Endodermal cell (in vitro differentiated cells): ENCODE results near the gene ANKK1. TPM values are rescaled to one million over a fixed set of nuclear protein-coding genes. Genes with fewer than 3 reads are reported as not detected.

Experiments used
- DNase-seq: peaks from one replicate; pipeline ENCODE4 v3.0.0-alpha.2; 2017
- H3K27ac ChIP-seq: 2 replicates; pipeline ENCODE4 v1.5.1; 2013; ENCODE audit warnings: mild to moderate bottlenecking, low read depth, low read length, moderate library complexity
- H3K27me3 ChIP-seq: 2 replicates; pipeline ENCODE4 v1.6.1; 2013; ENCODE audit warnings: mild to moderate bottlenecking, low read length, moderate library complexity; ENCODE audit not compliant: insufficient read depth, control insufficient read depth, poor library complexity, severe bottlenecking
- H3K36me3 ChIP-seq: 2 replicates; pipeline ENCODE4 v1.7.0; 2013; ENCODE audit warnings: mild to moderate bottlenecking, low read length, moderate library complexity; ENCODE audit not compliant: control insufficient read depth, insufficient read depth
- H3K4me1 ChIP-seq: one replicate; pipeline ENCODE4 v1.7.0; 2013; ENCODE audit warnings: low read length; ENCODE audit not compliant: control insufficient read depth, insufficient read depth
- H3K4me3 ChIP-seq: 2 replicates; pipeline ENCODE4 v1.5.1; 2013; ENCODE audit warnings: mild to moderate bottlenecking, low read length, moderate library complexity
- H3K9ac ChIP-seq: 2 replicates; pipeline ENCODE4 v1.6.1; 2013; ENCODE audit warnings: mild to moderate bottlenecking, low read length, moderate library complexity; ENCODE audit not compliant: poor library complexity, severe bottlenecking; ENCODE audit errors: extremely low read depth
- H3K9me3 ChIP-seq: 2 replicates; pipeline ENCODE4 v1.6.1; 2013; ENCODE audit warnings: mild to moderate bottlenecking, low read length, moderate library complexity; ENCODE audit not compliant: control insufficient read depth
- H3K27ac Mint-ChIP-seq: 2 replicates; pipeline ENCODE4 v1.8.0; 2020; ENCODE audit warnings: mixed read lengths
- H3K27me3 Mint-ChIP-seq: 2 replicates; pipeline ENCODE4 v1.8.0; 2021; ENCODE audit warnings: mild to moderate bottlenecking, mixed read lengths; ENCODE audit not compliant: insufficient read depth
- H3K36me3 Mint-ChIP-seq: 2 replicates; pipeline ENCODE4 v1.8.0; 2020; ENCODE audit warnings: low read depth, mixed read lengths
- H3K4me1 Mint-ChIP-seq: 2 replicates; pipeline ENCODE4 v1.8.0; 2020; ENCODE audit warnings: mixed read lengths
- H3K4me3 Mint-ChIP-seq: 2 replicates; pipeline ENCODE4 v1.8.0; 2020; ENCODE audit warnings: mild to moderate bottlenecking, moderate library complexity, mixed read lengths
- H3K9me3 Mint-ChIP-seq: 2 replicates; pipeline ENCODE4 v1.8.0; 2020; ENCODE audit warnings: mild to moderate bottlenecking, mixed read lengths
- WGBS, 2 experiments: methylation state at CpG; one replicate each; pipeline versions ENCODE4 v1.1.5 to v1.1.7; 2013; ENCODE audit warnings: missing lambda C conversion rate in 2 of 2, mixed read lengths in 1 of 2; ENCODE audit not compliant: insufficient coverage in 1 of 2, insufficient read length in 1 of 2; 5-methylcytosine and 5-hydroxymethylcytosine counted together
- total RNA-seq, 2 donors: library from RNA; stranded (reverse); fragmentation: NEBNext Ultra II Directional in 1 of 2; extraction: Animal tissue kit (Norgen Biotek cat#: 25700) in 1 of 2; gene quantifications; 2 replicates in 1 of 2; 3 replicates in 1 of 2; pipeline ENCODE4 v1.2.1, GENCODE V29; 2021
- TF ChIP-seq, protein P1 (sequence below): fragments of 200-600 bp; sonication (generic); conservative IDR thresholded peaks from 2 replicates; pipeline ENCODE4 v1.5.0; 2021; ENCODE audit warnings: antibody characterized with exemption, mild to moderate bottlenecking

Gene ANKK1
- total RNA-seq, 2 donors from 2014 or later = not detected

DNA sequence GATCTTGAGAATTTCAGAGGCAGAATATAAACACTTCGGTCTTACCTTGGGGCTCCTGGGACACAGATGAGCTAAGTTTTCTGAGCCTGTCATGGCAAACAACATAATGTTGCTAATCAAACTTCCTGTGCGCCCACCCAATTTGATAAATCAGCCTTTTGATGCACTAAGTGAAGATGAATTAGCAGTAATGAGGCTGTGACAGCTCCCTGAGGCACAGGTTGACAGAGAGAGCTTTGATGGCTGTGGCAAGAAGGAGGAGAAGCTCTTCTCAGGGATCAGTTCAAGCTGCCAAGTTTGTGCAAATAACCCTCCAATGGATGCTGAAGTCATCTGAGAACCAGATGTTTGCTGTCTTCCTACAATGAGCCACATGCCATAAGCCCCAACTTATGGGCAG is 53.2 kb downstream of the ANKK1 start:
- Mint-ChIP-seq H3K4me1 (peaks cover 2% of the 10 kb centered on the region), H3K27me3 (peaks cover 14% of the 10 kb centered on the region), H3K9me3 (no peaks in the 10 kb centered on the region), H3K27ac (no peak overlapping the region), H3K36me3 (no peaks in the 10 kb centered on the region), H3K4me3 (no peak overlapping the region)
- WGBS, 2 experiments = 94 to 95% methylated on average over 2 of the region's 2 CpGs
- Histone ChIP-seq H3K9ac (no peak overlapping the region), H3K4me3 (no peak overlapping the region), H3K36me3 (no peaks in the 10 kb centered on the region), H3K4me1 (peaks cover 3% of the 10 kb centered on the region), H3K27ac (no peak overlapping the region), H3K27me3 (no peaks in the 10 kb centered on the region), H3K9me3 (no peaks in the 10 kb centered on the region)
- TF ChIP-seq, protein P1, sequence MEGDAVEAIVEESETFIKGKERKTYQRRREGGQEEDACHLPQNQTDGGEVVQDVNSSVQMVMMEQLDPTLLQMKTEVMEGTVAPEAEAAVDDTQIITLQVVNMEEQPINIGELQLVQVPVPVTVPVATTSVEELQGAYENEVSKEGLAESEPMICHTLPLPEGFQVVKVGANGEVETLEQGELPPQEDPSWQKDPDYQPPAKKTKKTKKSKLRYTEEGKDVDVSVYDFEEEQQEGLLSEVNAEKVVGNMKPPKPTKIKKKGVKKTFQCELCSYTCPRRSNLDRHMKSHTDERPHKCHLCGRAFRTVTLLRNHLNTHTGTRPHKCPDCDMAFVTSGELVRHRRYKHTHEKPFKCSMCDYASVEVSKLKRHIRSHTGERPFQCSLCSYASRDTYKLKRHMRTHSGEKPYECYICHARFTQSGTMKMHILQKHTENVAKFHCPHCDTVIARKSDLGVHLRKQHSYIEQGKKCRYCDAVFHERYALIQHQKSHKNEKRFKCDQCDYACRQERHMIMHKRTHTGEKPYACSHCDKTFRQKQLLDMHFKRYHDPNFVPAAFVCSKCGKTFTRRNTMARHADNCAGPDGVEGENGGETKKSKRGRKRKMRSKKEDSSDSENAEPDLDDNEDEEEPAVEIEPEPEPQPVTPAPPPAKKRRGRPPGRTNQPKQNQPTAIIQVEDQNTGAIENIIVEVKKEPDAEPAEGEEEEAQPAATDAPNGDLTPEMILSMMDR = no peak
- DNase-seq = no peak

GRCh38 chr11:113444502-113445123 is 57.0 kb downstream of the ANKK1 start:
- TF ChIP-seq, protein P1 = no peak
- no peak overlapping the region for H3K4me3 ChIP-seq
- no peaks in the 10 kb centered on the region for H3K4me1 ChIP-seq
- WGBS, 2 experiments = 85 to 90% methylated on average over 5 to 7 of the region's 7 CpGs
- H3K27me3 ChIP-seq = no peaks in the 10 kb centered on the region
- no peaks in the 10 kb centered on the region for H3K36me3 Mint-ChIP-seq
- no peak overlapping the region for H3K4me3 Mint-ChIP-seq
- no peak overlapping the region for H3K9ac ChIP-seq
- no peaks in the 10 kb centered on the region for H3K9me3 ChIP-seq
- no peak overlapping the region for H3K27ac ChIP-seq
- peaks cover 28% of the 10 kb centered on the region for H3K27me3 Mint-ChIP-seq
- peaks cover 2% of the 10 kb centered on the region for H3K4me1 Mint-ChIP-seq
- H3K36me3 ChIP-seq = no peaks in the 10 kb centered on the region
- no peaks in the 10 kb centered on the region for H3K9me3 Mint-ChIP-seq
- DNase-seq = no peak
- no peak overlapping the region for H3K27ac Mint-ChIP-seq

GRCh38 chr11:113446112-113446511 is 58.5 kb downstream of the ANKK1 start:
- H3K9me3 ChIP-seq = no peaks in the 10 kb centered on the region
- peaks cover 29% of the 10 kb centered on the region for H3K27me3 Mint-ChIP-seq
- H3K27ac Mint-ChIP-seq = no peak overlapping the region
- H3K4me1 ChIP-seq = peaks cover 4% of the 10 kb centered on the region
- no peak for DNase-seq
- no peak overlapping the region for H3K9ac ChIP-seq
- no peaks in the 10 kb centered on the region for H3K36me3 Mint-ChIP-seq
- 89 to 91% methylated on average over 5 to 6 of the region's 6 CpGs for WGBS, 2 experiments
- H3K27me3 ChIP-seq = no peaks in the 10 kb centered on the region
- H3K4me3 ChIP-seq = no peak overlapping the region
- H3K27ac ChIP-seq = no peak overlapping the region
- H3K9me3 Mint-ChIP-seq = no peaks in the 10 kb centered on the region
- H3K36me3 ChIP-seq = no peaks in the 10 kb centered on the region
- no peak overlapping the region for H3K4me3 Mint-ChIP-seq
- TF ChIP-seq, protein P1 = no peak
- peaks cover 2% of the 10 kb centered on the region for H3K4me1 Mint-ChIP-seq
